ENCODE data around the gene SUGP2.

- TF ChIP-seq POLR2A (IDR thresholded peaks at IDR 0.05) = no peak
- no peak for TF ChIP-seq CTCF (IDR thresholded peaks at IDR 0.05)
Observed at GRCh38 chr19:19077103-19077502, 43.8 kb upstream of the SUGP2 start.
